ENCODE results near the gene OR8B2. TPM values are rescaled to one million over a fixed set of nuclear protein-coding genes. Genes with fewer than 3 reads are reported as not detected.
"Not testable (repeated sequence)": the region's sequence is repeated elsewhere in the genome, so short reads cannot be mapped to it uniquely, and the experiment has no call there.

OR8B2 gene
- total RNA-seq, 1 donor from 2014 or later = not detected

DNA sequence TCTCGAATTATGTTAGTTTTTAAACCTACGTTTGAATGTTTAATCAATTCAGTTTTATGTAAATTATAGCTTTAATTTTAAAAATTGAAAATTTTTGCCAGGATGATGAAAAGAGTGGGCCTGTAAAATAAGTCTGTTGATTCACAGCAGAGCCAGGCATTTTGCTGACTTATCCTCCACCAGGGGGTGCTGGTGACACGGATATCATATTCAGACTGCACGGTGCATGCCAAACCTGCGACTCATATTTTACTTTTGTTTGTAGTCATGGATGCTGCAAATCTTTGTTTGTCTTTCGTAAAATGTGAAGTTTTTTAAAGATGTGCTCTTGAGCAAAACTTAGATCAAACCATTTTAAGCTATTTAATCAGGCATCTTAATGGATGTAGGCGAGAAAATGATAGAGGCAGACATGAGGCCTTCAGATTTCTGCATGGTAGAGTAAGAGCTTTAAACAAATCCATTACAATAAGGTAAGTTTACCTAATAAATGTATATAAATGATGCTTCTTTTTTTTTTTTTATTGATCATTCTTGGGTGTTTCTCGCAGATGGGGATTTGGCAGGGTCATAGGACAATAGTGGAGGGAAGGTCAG lies 18.1 kb upstream of the OR8B2 start:
- TF ChIP-seq, protein P1, sequence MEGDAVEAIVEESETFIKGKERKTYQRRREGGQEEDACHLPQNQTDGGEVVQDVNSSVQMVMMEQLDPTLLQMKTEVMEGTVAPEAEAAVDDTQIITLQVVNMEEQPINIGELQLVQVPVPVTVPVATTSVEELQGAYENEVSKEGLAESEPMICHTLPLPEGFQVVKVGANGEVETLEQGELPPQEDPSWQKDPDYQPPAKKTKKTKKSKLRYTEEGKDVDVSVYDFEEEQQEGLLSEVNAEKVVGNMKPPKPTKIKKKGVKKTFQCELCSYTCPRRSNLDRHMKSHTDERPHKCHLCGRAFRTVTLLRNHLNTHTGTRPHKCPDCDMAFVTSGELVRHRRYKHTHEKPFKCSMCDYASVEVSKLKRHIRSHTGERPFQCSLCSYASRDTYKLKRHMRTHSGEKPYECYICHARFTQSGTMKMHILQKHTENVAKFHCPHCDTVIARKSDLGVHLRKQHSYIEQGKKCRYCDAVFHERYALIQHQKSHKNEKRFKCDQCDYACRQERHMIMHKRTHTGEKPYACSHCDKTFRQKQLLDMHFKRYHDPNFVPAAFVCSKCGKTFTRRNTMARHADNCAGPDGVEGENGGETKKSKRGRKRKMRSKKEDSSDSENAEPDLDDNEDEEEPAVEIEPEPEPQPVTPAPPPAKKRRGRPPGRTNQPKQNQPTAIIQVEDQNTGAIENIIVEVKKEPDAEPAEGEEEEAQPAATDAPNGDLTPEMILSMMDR (conservative IDR thresholded peaks at IDR 0.05; ENCODE audit: low read depth, low read length) = peak; percentile 85
- H3K4me3 ChIP-seq (ENCODE audit: low read depth, low read length) = no peak overlapping the region
- DNase-seq (ENCODE audit: low read depth) = peak; percentile 18

DNA sequence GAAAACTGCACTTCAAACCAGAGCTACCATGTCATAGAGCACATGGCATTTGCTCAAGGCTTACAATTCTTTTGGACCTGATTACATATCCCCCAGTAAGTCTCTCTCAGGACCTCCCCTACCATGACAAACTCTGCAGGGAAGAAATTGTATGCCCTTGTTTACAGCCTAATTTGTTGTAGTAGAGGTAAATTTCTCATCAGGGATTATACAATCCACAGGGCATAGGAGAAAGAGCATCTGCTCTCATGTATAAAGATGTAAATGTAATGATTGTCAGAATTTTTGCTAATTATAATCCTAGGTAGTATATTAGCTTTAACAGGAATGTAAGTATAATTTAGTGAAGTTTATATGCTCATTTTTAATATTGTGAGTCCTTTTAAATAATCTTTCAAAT lies 14.6 kb upstream of the OR8B2 start, which contains the start of gene OR8B3:
TSS of gene OR8B3 (minus strand) at position 101 of the 400 bp plus-strand sequence. CDS start 1,673 bp downstream, outside the sequence.
- no peak for DNase-seq (ENCODE audit: low read depth)
- no peak within 1 kb of the TSS for H3K4me3 ChIP-seq (ENCODE audit: low read depth, low read length)
- TF ChIP-seq, protein P1 (conservative IDR thresholded peaks at IDR 0.05; ENCODE audit: low read depth, low read length) = no peak

DNA sequence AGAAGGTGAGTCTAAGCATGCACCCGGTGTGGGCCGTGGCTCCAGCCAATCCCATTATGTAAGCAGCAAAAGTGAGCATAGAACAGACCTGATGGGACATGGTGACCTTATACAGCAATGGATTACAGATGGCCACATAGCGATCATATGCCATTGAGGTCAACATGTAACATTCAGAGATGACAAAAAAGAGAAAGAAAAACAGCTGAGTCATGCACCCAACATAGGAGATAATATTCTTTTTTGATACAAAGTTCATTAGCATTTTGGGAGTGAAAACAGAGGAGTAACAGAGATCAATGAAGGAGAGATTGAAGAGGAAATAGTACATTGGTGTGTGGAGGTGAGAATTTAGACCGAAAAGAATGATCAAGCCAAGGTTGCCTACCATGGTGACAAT lies 12.5 kb upstream of the OR8B2 start:
- DNase-seq (ENCODE audit: low read depth); H3K4me3 ChIP-seq (ENCODE audit: low read depth, low read length): not testable (repeated sequence)

DNA sequence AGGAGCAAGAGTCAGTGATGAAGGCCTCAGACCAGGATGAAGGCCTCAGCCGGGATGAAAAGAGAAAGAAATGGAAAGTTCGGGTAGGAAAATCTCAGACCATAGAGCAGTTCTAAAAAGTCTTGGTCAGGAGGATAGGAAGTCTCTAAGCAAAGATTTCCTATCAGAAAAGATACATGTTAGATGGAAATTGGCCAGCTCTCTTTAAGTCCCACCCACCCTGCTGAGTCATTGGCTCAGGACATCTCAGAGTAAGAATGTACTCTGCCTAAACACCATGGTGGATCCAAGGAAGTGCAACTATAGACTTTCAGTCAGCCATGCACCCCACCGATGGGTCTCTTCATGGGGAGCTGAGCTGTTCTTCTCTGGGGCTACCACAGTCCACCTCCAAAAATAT lies 10.1 kb upstream of the OR8B2 start:
- no peak overlapping the region for H3K4me3 ChIP-seq (ENCODE audit: low read depth, low read length)
- no peak for DNase-seq (ENCODE audit: low read depth)
- TF ChIP-seq, protein P1 (conservative IDR thresholded peaks at IDR 0.05; ENCODE audit: low read depth, low read length) = no peak

DNA sequence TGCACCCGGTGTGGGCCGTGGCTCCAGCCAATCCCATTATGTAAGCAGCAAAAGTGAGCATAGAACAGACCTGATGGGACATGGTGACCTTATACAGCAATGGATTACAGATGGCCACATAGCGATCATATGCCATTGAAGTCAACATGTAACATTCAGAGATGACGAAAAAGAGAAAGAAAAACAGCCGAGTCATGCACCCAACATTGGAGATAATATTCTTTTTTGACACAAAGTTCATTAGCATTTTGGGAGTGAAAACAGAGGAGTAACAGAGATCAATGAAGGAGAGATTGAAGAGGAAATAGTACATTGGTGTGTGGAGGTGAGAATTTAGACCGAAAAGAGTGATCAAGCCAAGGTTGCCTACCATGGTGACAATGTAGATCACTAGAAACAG lies 1.4 kb downstream of the OR8B2 start:
- not testable (repeated sequence) for DNase-seq (ENCODE audit: low read depth)

DNA sequence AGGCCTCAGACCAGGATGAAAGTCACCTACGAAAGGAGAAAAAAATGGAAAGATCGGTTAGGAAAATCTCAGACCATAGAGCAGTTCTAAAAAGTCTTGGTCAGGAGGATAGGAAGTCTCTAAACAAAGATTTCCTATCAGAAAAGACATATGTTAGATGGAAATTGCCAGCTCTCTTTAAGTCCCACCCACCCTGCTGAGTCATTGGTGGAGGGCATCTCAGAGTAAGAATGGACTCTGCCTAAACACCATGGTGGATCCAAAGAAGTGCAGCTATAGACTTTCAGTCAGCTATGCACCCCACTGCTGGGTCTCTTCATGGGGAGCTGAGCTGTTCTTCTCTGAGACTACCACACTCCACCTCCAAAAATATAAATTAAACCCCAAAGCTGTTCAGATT lies 3.7 kb downstream of the OR8B2 start:
- DNase-seq (ENCODE audit: low read depth) = no peak
- TF ChIP-seq, protein P1 (conservative IDR thresholded peaks at IDR 0.05; ENCODE audit: low read depth, low read length) = no peak
- H3K4me3 ChIP-seq (ENCODE audit: low read depth, low read length) = no peak overlapping the region

More for the DNA sequence above, 1.4 kb downstream of the OR8B2 start:
- not testable (repeated sequence) for H3K4me3 ChIP-seq (ENCODE audit: low read depth, low read length)

DNA sequence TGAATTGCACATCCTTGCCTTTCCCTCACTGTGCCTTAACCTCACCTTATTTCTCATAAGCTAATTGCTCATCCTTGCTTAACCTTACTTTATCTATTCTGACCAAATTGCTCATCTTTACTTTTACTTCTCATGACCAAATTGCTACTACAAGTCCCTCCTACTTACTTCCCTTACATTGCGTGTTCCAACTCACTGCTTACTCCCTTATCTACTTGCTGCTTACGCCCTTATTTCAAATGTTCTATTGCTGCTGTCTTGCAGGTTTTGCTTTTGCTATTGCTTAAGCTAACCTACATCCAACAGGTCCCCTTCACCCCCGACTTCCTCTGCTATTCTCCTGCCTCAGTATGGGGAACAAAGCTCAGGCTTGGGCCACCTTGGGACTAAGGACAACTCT lies 8.0 kb downstream of the OR8B2 start:
- TF ChIP-seq, protein P1 (conservative IDR thresholded peaks at IDR 0.05; ENCODE audit: low read depth, low read length) = no peak
- no peak overlapping the region for H3K4me3 ChIP-seq (ENCODE audit: low read depth, low read length)
- DNase-seq (ENCODE audit: low read depth) = no peak

DNA sequence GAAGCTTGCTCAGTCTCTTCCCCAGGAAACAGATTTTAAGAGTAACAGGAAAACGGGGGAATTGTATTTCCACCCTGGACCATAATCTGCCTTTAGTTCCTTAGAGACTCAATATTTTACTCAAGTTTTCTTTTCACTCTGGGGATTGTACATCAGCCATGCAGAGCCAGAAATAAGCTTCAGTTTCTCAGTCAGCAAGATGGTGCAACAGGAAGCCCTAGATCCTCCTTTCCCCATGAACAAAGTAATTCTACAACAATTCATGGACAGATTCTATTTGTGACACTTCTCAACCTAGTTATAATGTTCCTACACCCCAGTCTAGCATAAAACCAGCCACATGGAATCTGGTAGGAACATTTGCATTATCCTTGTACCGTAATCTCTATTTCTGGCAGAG lies 24.7 kb downstream of the OR8B2 start:
- TF ChIP-seq, protein P1 (conservative IDR thresholded peaks at IDR 0.05; ENCODE audit: low read depth, low read length) = no peak
- H3K4me3 ChIP-seq (ENCODE audit: low read depth, low read length) = no peak overlapping the region
- no peak for DNase-seq (ENCODE audit: low read depth)

Measured in epithelial cell of proximal tubule (primary cell).